H9 (cell line): ENCODE data around the gene ESRRB. TPM values are rescaled to one million over a fixed set of nuclear protein-coding genes. Genes with fewer than 3 reads are reported as not detected.

ENCODE experiments used
- DNase-seq: peaks from one replicate; pipeline ENCODE4 v3.0.0-alpha.2; 2017
- H2AFZ ChIP-seq: one replicate; pipeline ENCODE4 v1.6.1; 2013; ENCODE audit warnings: mild to moderate bottlenecking, low read length, control low read depth, moderate library complexity
- H2AK5ac ChIP-seq: 2 replicates; pipeline ENCODE4 v1.6.1; 2013; ENCODE audit warnings: low read length, control low read depth, mixed read lengths; ENCODE audit not compliant: insufficient read length
- H2BK120ac ChIP-seq: one replicate; pipeline ENCODE4 v1.6.1; 2013; ENCODE audit warnings: low read depth, mild to moderate bottlenecking, low read length, control low read depth, inconsistent platforms; ENCODE audit not compliant: poor library complexity, severe bottlenecking
- H2BK12ac ChIP-seq: 2 replicates; pipeline ENCODE4 v1.6.1; 2013; ENCODE audit warnings: low read length, control low read depth, mixed read lengths, low read depth; ENCODE audit not compliant: insufficient read length
- H2BK15ac ChIP-seq: 2 replicates; pipeline ENCODE4 v1.6.1; 2013; ENCODE audit warnings: low read depth, low read length, control low read depth
- H2BK20ac ChIP-seq: one replicate; pipeline ENCODE4 v1.6.1; 2013; ENCODE audit warnings: low read depth, mild to moderate bottlenecking, low read length, control low read depth, inconsistent platforms; ENCODE audit not compliant: poor library complexity, severe bottlenecking
- H2BK5ac ChIP-seq: 2 replicates; pipeline ENCODE4 v1.6.1; 2013; ENCODE audit warnings: low read length, control low read depth, mixed read lengths; ENCODE audit not compliant: insufficient read length
- H3K14ac ChIP-seq: 2 replicates; pipeline ENCODE4 v1.6.1; 2013; ENCODE audit warnings: low read length, control low read depth; ENCODE audit not compliant: insufficient read depth
- H3K18ac ChIP-seq: 2 replicates; pipeline ENCODE4 v1.6.1; 2013; ENCODE audit warnings: low read depth, mild to moderate bottlenecking, mixed read lengths, low read length, control low read depth; ENCODE audit not compliant: insufficient read length
- H3K23ac ChIP-seq: 2 replicates; pipeline ENCODE4 v1.6.1; 2013; ENCODE audit warnings: low read length, control low read depth, mixed read lengths, low read depth; ENCODE audit not compliant: insufficient read length
- H3K23me2 ChIP-seq: 2 replicates; pipeline ENCODE4 v1.6.1; 2013; ENCODE audit warnings: low read depth, mild to moderate bottlenecking, mixed read lengths, low read length, control low read depth; ENCODE audit not compliant: insufficient read length, poor library complexity, severe bottlenecking
- H3K27ac ChIP-seq: 2 replicates; pipeline ENCODE4 v1.5.1; 2013; ENCODE audit warnings: low read length, control low read depth, mixed read lengths, low read depth; ENCODE audit not compliant: insufficient read length
- H3K27me3 ChIP-seq: 2 replicates; pipeline ENCODE4 v1.6.1; 2013; ENCODE audit warnings: low read length, control low read depth, inconsistent platforms; ENCODE audit not compliant: insufficient read depth
- H3K4ac ChIP-seq: 2 replicates; pipeline ENCODE4 v1.6.1; 2013; ENCODE audit warnings: low read depth, mild to moderate bottlenecking, control low read depth, inconsistent platforms, low read length, moderate library complexity
- H3K4me1 ChIP-seq: 2 replicates; pipeline ENCODE4 v1.6.1; 2013; ENCODE audit warnings: low read length, control low read depth, inconsistent platforms; ENCODE audit not compliant: insufficient read depth
- H3K4me2 ChIP-seq: 2 replicates; pipeline ENCODE4 v1.6.1; 2013; ENCODE audit warnings: low read length, control low read depth, mixed read lengths; ENCODE audit not compliant: insufficient read length, insufficient read depth
- H3K56ac ChIP-seq: 2 replicates; pipeline ENCODE4 v1.6.1; 2013; ENCODE audit warnings: low read depth, mild to moderate bottlenecking, mixed read lengths, low read length, control low read depth; ENCODE audit not compliant: insufficient read length
- H3K79me1 ChIP-seq: 2 replicates; pipeline ENCODE4 v1.6.1; 2013; ENCODE audit warnings: low read depth, mild to moderate bottlenecking, moderate library complexity, low read length, control low read depth, inconsistent platforms; ENCODE audit not compliant: insufficient read depth, poor library complexity, severe bottlenecking
- H3K79me2 ChIP-seq: 2 replicates; pipeline ENCODE4 v1.6.1; 2013; ENCODE audit warnings: low read length, control low read depth, inconsistent platforms; ENCODE audit not compliant: insufficient read depth
- H3K9ac ChIP-seq: 2 replicates; pipeline ENCODE4 v1.6.1; 2013; ENCODE audit warnings: low read length, control low read depth, mixed read lengths; ENCODE audit not compliant: insufficient read length; ENCODE audit errors: extremely low read depth
- H3K9me3 ChIP-seq: one replicate; pipeline ENCODE4 v1.6.1; 2013; ENCODE audit warnings: low read depth, low read length, inconsistent platforms; ENCODE audit not compliant: control insufficient read depth
- H3T11ph ChIP-seq: one replicate; pipeline ENCODE4 v1.6.1; 2013; ENCODE audit warnings: mild to moderate bottlenecking, low read length, control low read depth, inconsistent platforms
- H4K20me1 ChIP-seq: one replicate; pipeline ENCODE4 v1.6.1; 2013; ENCODE audit not compliant: control insufficient read depth, insufficient read length, insufficient read depth
- H4K5ac ChIP-seq: 2 replicates; pipeline ENCODE4 v1.6.1; 2013; ENCODE audit warnings: low read depth, mild to moderate bottlenecking, mixed read lengths, low read length, control low read depth; ENCODE audit not compliant: insufficient read length
- H4K8ac ChIP-seq: replicated peaks from 2 replicates; pipeline ENCODE4 v1.6.1; 2013; ENCODE audit warnings: low read length, control low read depth, mixed read lengths, low read depth; ENCODE audit not compliant: insufficient read length
- H4K91ac ChIP-seq: 2 replicates; pipeline ENCODE4 v1.6.1; 2013; ENCODE audit warnings: low read depth, mild to moderate bottlenecking, moderate library complexity, mixed read lengths, low read length, control low read depth; ENCODE audit not compliant: insufficient read length
- H3K27ac Mint-ChIP-seq, 3 experiments: 2 replicates in 2 of 3; 3 replicates in 1 of 3; pipeline ENCODE4 v1.8.0; 2020 to 2021; ENCODE audit warnings: mixed read lengths in 3 of 3, mild to moderate bottlenecking in 1 of 3, moderate library complexity in 1 of 3
- H3K27me3 Mint-ChIP-seq: 2 replicates; pipeline ENCODE4 v1.8.0; 2021; ENCODE audit warnings: low read depth, mild to moderate bottlenecking, moderate library complexity, mixed read lengths
- H3K36me3 Mint-ChIP-seq, 3 experiments: 2 replicates in 2 of 3; 3 replicates in 1 of 3; pipeline ENCODE4 v1.8.0; 2020 to 2021; ENCODE audit warnings: low read depth in 3 of 3, mixed read lengths in 3 of 3; ENCODE audit not compliant: insufficient read depth in 1 of 3
- H3K4me1 Mint-ChIP-seq, 2 experiments: 2 replicates each; pipeline ENCODE4 v1.8.0; 2020; ENCODE audit warnings: mixed read lengths in 2 of 2
- H3K4me3 Mint-ChIP-seq, 2 experiments: 2 replicates in 1 of 2; 3 replicates in 1 of 2; pipeline ENCODE4 v1.8.0; 2020 to 2021; ENCODE audit warnings: mild to moderate bottlenecking in 2 of 2, mixed read lengths in 2 of 2, moderate library complexity in 1 of 2
- H3K9me3 Mint-ChIP-seq, 2 experiments: 2 replicates in 1 of 2; 3 replicates in 1 of 2; pipeline ENCODE4 v1.8.0; 2020; ENCODE audit warnings: mild to moderate bottlenecking in 2 of 2, mixed read lengths in 2 of 2, moderate library complexity in 1 of 2
- WGBS: extraction: QIAGEN DNeasy Blood & Tissue Kit; methylation state at CpG from one replicate; pipeline ENCODE4 v1.1.7; 2013; ENCODE audit warnings: missing lambda C conversion rate, low lambda C conversion rate, mixed read lengths; ENCODE audit not compliant: insufficient read length; ENCODE audit errors: extremely low coverage; 5-methylcytosine and 5-hydroxymethylcytosine counted together
- total RNA-seq: library from RNA; stranded (reverse); gene quantifications from 2 replicates; pipeline ENCODE4 v1.2.1, GENCODE V29; 2021
- TF ChIP-seq, protein P1 (sequence below): fragments of 200-600 bp; sonication (generic); conservative IDR thresholded peaks from 3 replicates; pipeline ENCODE4 v1.8.0; 2021; ENCODE audit warnings: antibody characterized with exemption, mild to moderate bottlenecking

The ESRRB gene
- total RNA-seq, 1 experiment from 2014 or later = 0.11 TPM

DNA sequence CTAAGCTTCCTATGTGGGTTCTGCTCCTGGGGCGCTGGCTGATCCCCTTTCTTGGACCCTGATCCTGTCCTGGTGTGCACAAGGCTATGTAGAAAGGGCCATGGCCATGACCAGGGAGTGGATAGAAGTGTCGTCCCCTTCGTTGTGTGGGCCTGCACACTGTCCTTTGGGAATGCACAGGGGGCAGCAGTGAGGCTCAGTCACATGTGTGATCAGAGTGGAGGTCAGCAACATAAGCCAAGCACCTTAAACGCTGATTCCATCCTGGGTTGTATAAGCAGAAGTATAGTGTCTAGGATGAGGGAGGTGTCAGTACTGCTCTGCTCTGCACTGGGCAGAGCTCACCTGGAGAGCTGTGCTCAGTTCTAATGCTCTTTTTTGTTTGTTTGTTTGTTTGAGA is 48.4 kb downstream of the ESRRB start:
- Histone ChIP-seq H2AK5ac (no peak overlapping the region), H3K9ac (no peak overlapping the region), H3K4ac (no peak overlapping the region), H3K4me1 (peaks cover 4% of the 10 kb centered on the region; the same call in 1 of the 2 replicates), H4K91ac (no peak overlapping the region), H3K18ac (no peak overlapping the region), H3K79me2 (no peaks in the 10 kb centered on the region), H4K8ac (no peak overlapping the region), H3K79me1 (no peaks in the 10 kb centered on the region), H2BK15ac (no peak overlapping the region), H2BK5ac (no peak overlapping the region), H3K56ac (no peak overlapping the region), H4K20me1 (no peaks in the 10 kb centered on the region), H3K14ac (no peak overlapping the region), H3T11ph (no peak overlapping the region), H3K27me3 (no peaks in the 10 kb centered on the region), H3K23me2 (no peaks in the 10 kb centered on the region), H3K23ac (no peak overlapping the region), H2BK20ac (no peak overlapping the region), H3K27ac (no peak overlapping the region), H4K5ac (no peak overlapping the region), H2AFZ (no peak overlapping the region), H3K9me3 (no peaks in the 10 kb centered on the region), H3K4me2 (no peak overlapping the region), H2BK12ac (no peak overlapping the region), H2BK120ac (no peak overlapping the region)
- H3K27ac Mint-ChIP-seq = no peak overlapping the region; a peak in 1 of 7 replicates
- H3K4me3 Mint-ChIP-seq = no peak overlapping the region
- H3K27me3 Mint-ChIP-seq = peaks cover 3% of the 10 kb centered on the region
- H3K4me1 Mint-ChIP-seq = peaks cover 10 to 21% of the 10 kb centered on the region in 2 experiments
- WGBS = no CpG with 5 or more reads among the region's 4 CpGs
- no peaks in the 10 kb centered on the region; a peak in 1 of 5 replicates for H3K9me3 Mint-ChIP-seq
- no peaks in the 10 kb centered on the region for H3K36me3 Mint-ChIP-seq
- DNase-seq = no peak
- TF ChIP-seq, protein P1, sequence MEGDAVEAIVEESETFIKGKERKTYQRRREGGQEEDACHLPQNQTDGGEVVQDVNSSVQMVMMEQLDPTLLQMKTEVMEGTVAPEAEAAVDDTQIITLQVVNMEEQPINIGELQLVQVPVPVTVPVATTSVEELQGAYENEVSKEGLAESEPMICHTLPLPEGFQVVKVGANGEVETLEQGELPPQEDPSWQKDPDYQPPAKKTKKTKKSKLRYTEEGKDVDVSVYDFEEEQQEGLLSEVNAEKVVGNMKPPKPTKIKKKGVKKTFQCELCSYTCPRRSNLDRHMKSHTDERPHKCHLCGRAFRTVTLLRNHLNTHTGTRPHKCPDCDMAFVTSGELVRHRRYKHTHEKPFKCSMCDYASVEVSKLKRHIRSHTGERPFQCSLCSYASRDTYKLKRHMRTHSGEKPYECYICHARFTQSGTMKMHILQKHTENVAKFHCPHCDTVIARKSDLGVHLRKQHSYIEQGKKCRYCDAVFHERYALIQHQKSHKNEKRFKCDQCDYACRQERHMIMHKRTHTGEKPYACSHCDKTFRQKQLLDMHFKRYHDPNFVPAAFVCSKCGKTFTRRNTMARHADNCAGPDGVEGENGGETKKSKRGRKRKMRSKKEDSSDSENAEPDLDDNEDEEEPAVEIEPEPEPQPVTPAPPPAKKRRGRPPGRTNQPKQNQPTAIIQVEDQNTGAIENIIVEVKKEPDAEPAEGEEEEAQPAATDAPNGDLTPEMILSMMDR = peak; percentile 47
